ENCODE results near the gene TOMM40L. TPM values are rescaled to one million over a fixed set of nuclear protein-coding genes. Genes with fewer than 3 reads are reported as not detected.

The TOMM40L gene
- total and polyA plus RNA-seq, 2 donors: 6.0 to 14.3 TPM

- Histone ChIP-seq H3K27ac (ENCODE audit: low read depth) (peak overlapping the region; percentile 90), H3K36me3 (ENCODE audit: insufficient read depth) (no peaks in the 10 kb centered on the region), H3K4me3 (ENCODE audit: low read depth, low read length) (peak overlapping the region; percentile 34), H3K4me1 (ENCODE audit: insufficient read depth) (peaks cover 2% of the 10 kb centered on the region)
- 18% methylated on average over 13 of the region's 13 CpGs for WGBS
- no peak for DNase-seq (ENCODE audit: extremely low spot score)
Measured at GRCh38 chr1:161200992-161201835, 24.6 kb upstream of the TOMM40L start.

- Histone ChIP-seq H3K36me3 (ENCODE audit: insufficient read depth) (peaks cover 3% of the 10 kb centered on the region), H3K27ac (ENCODE audit: low read depth) (peak within 1 kb of the TSS; percentile 90), H3K4me3 (ENCODE audit: low read depth, low read length) (peak within 1 kb of the TSS; percentile 65), H3K4me1 (ENCODE audit: insufficient read depth) (peaks cover 2% of the 10 kb centered on the region)
- WGBS: 2% methylated on average over 53 of the region's 53 CpGs
- peak; percentile 99 for DNase-seq (ENCODE audit: extremely low spot score)
Measured at GRCh38 chr1:161201836-161202712, 23.8 kb upstream of the TOMM40L start, which contains the start of gene NDUFS2. Gene NDUFS2, plus strand, starts transcription at chr1:161202367. Its CDS starts 19 bp downstream, at chr1:161202386.

- no peak for DNase-seq (ENCODE audit: extremely low spot score)
- 71% methylated on average over 12 of the region's 12 CpGs for WGBS
Measured at GRCh38 chr1:161206411-161207140, 19.3 kb upstream of the TOMM40L start.

GRCh38 chr1:161207173-161207572 lies 18.7 kb upstream of the TOMM40L start:
- no peak overlapping the region for H3K4me3 ChIP-seq (ENCODE audit: low read depth, low read length)
- H3K27ac ChIP-seq (ENCODE audit: low read depth): peak overlapping the region; percentile 27
- no peak for DNase-seq (ENCODE audit: extremely low spot score)
- 55% methylated on average over 8 of the region's 8 CpGs for WGBS
- peaks cover 2% of the 10 kb centered on the region for H3K4me1 ChIP-seq (ENCODE audit: insufficient read depth)
- peaks cover 7% of the 10 kb centered on the region for H3K36me3 ChIP-seq (ENCODE audit: insufficient read depth)

More at GRCh38 chr1:161206411-161207140, 19.3 kb upstream of the TOMM40L start:
- Histone ChIP-seq H3K4me3 (ENCODE audit: low read depth, low read length) (no peak overlapping the region), H3K36me3 (ENCODE audit: insufficient read depth) (peaks cover 7% of the 10 kb centered on the region), H3K4me1 (ENCODE audit: insufficient read depth) (peaks cover 2% of the 10 kb centered on the region), H3K27ac (ENCODE audit: low read depth) (peak overlapping the region; percentile 53)

- Histone ChIP-seq H3K4me3 (ENCODE audit: low read depth, low read length) (no peak overlapping the region), H3K36me3 (ENCODE audit: insufficient read depth) (peaks cover 7% of the 10 kb centered on the region), H3K27ac (ENCODE audit: low read depth) (no peak overlapping the region), H3K4me1 (ENCODE audit: insufficient read depth) (no peaks in the 10 kb centered on the region)
- no peak for DNase-seq (ENCODE audit: extremely low spot score)
- 41% methylated on average over 11 of the region's 11 CpGs for WGBS
Measured at GRCh38 chr1:161209790-161210409, 16.0 kb upstream of the TOMM40L start.

- H3K4me3 ChIP-seq (ENCODE audit: low read depth, low read length): no peak overlapping the region
- no peak for DNase-seq (ENCODE audit: extremely low spot score)
- WGBS: 87% methylated on average over 9 of the region's 9 CpGs
- peaks cover 4% of the 10 kb centered on the region for H3K36me3 ChIP-seq (ENCODE audit: insufficient read depth)
- no peaks in the 10 kb centered on the region for H3K4me1 ChIP-seq (ENCODE audit: insufficient read depth)
- no peak overlapping the region for H3K27ac ChIP-seq (ENCODE audit: low read depth)
Measured at GRCh38 chr1:161214369-161214768, 11.5 kb upstream of the TOMM40L start.

GRCh38 chr1:161215076-161215475 lies 10.8 kb upstream of the TOMM40L start, which contains the start of gene FCER1G:
Gene FCER1G, plus strand, starts transcription at chr1:161215295. Its CDS starts 27 bp downstream, at chr1:161215322.
- no peak for DNase-seq (ENCODE audit: extremely low spot score)
- no peak within 1 kb of the TSS for H3K27ac ChIP-seq (ENCODE audit: low read depth)
- 78% methylated on average over 10 of the region's 10 CpGs for WGBS
- no peaks in the 10 kb centered on the region for H3K4me1 ChIP-seq (ENCODE audit: insufficient read depth)
- H3K36me3 ChIP-seq (ENCODE audit: insufficient read depth): peaks cover 3% of the 10 kb centered on the region
- no peak within 1 kb of the TSS for H3K4me3 ChIP-seq (ENCODE audit: low read depth, low read length)

- whole genome bisulfite sequencing: 58% methylated on average over 7 of the region's 7 CpGs
- Histone ChIP-seq H3K27ac (ENCODE audit: low read depth) (no peak overlapping the region), H3K4me1 (ENCODE audit: insufficient read depth) (no peaks in the 10 kb centered on the region), H3K36me3 (ENCODE audit: insufficient read depth) (no peaks in the 10 kb centered on the region), H3K4me3 (ENCODE audit: low read depth, low read length) (no peak overlapping the region)
- no peak for DNase-seq (ENCODE audit: extremely low spot score)
Measured at GRCh38 chr1:161216945-161217712, 8.7 kb upstream of the TOMM40L start.

GRCh38 chr1:161217831-161218230 lies 8.0 kb upstream of the TOMM40L start:
- Histone ChIP-seq H3K36me3 (ENCODE audit: insufficient read depth) (no peaks in the 10 kb centered on the region), H3K4me1 (ENCODE audit: insufficient read depth) (no peaks in the 10 kb centered on the region), H3K27ac (ENCODE audit: low read depth) (no peak overlapping the region), H3K4me3 (ENCODE audit: low read depth, low read length) (no peak overlapping the region)
- 58% methylated on average over 6 of the region's 6 CpGs for WGBS
- no peak for DNase-seq (ENCODE audit: extremely low spot score)

GRCh38 chr1:161218301-161219077 lies 7.4 kb upstream of the TOMM40L start:
- no peak for DNase-seq (ENCODE audit: extremely low spot score)
- WGBS: 64% methylated on average over 8 of the region's 8 CpGs
- Histone ChIP-seq H3K36me3 (ENCODE audit: insufficient read depth) (no peaks in the 10 kb centered on the region), H3K4me1 (ENCODE audit: insufficient read depth) (no peaks in the 10 kb centered on the region), H3K4me3 (ENCODE audit: low read depth, low read length) (no peak overlapping the region), H3K27ac (ENCODE audit: low read depth) (no peak overlapping the region)

- Histone ChIP-seq H3K4me1 (ENCODE audit: insufficient read depth) (no peaks in the 10 kb centered on the region), H3K27ac (ENCODE audit: low read depth) (no peak overlapping the region), H3K4me3 (ENCODE audit: low read depth, low read length) (no peak overlapping the region), H3K36me3 (ENCODE audit: insufficient read depth) (no peaks in the 10 kb centered on the region)
- WGBS: 82% methylated on average over 5 of the region's 5 CpGs
- DNase-seq (ENCODE audit: extremely low spot score): no peak
Measured at GRCh38 chr1:161219078-161219892, 6.6 kb upstream of the TOMM40L start.
